B cell (primary cell): ENCODE measurements around the gene PCDHGA5. TPM values are rescaled to one million over a fixed set of nuclear protein-coding genes. Genes with fewer than 3 reads are reported as not detected.
A peak's percentile ranks its signal among the peaks of the same experiment; 100 is the strongest.

ENCODE experiments used
- ATAC-seq: fragments of 200-7000 bp; cut with Tn5 transposase; one replicate; pipeline ENCODE4 v1.10.0; 2021; ENCODE audit warnings: low read depth, mild to moderate bottlenecking, moderate number of reproducible peaks, moderate library complexity
- CTCF ChIA-PET: fragments of 350-600 bp; sonication (Branson Sonifier 250); formaldehyde crosslinking; loops from one replicate; lab custom pipeline; 2021; ENCODE audit warnings: antibody characterized with exemption, inconsistent platforms; lab: Charles Lee
- POLR2A ChIA-PET: fragments of 350-600 bp; sonication (Branson Sonifier 250); formaldehyde crosslinking; loops from one replicate; lab custom pipeline; 2021; ENCODE audit warnings: antibody characterized with exemption; lab: Charles Lee
- DNase-seq: peaks from one replicate; pipeline ENCODE4 v3.0.0; 2013
- H2AFZ ChIP-seq: 2 replicates; pipeline ENCODE4 v1.6.1; 2012; ENCODE audit warnings: mild to moderate bottlenecking, low read depth, low read length; ENCODE audit not compliant: insufficient read depth, poor library complexity, severe bottlenecking
- H3K27ac ChIP-seq, 2 donors: 1 replicate in 1 of 2; 2 replicates in 1 of 2; pipeline ENCODE4 v1.5.1; 2012 to 2013; ENCODE audit warnings: low read length in 2 of 2, mild to moderate bottlenecking in 2 of 2, moderate library complexity in 1 of 2
- H3K27me3 ChIP-seq, 4 experiments: fragments of 200-600 bp in 1 of 4; sonication (generic) in 1 of 4; replicated peaks in 1 of 4; 1 replicate in 2 of 4; 2 replicates in 2 of 4; pipeline versions ENCODE4 v1.6.1 to v1.7.0; 2013 to 2016; ENCODE audit warnings: low read length in 3 of 4, mild to moderate bottlenecking in 2 of 4, mixed read lengths in 1 of 4, moderate library complexity in 1 of 4; ENCODE audit not compliant: insufficient read depth in 4 of 4, control insufficient read depth in 3 of 4; ENCODE audit errors: control extremely low read depth in 1 of 4
- H3K36me3 ChIP-seq, 2 experiments: replicated peaks in 1 of 2; 1 replicate in 1 of 2; 2 replicates in 1 of 2; pipeline versions ENCODE4 v1.6.1 to v1.7.1; 2013; ENCODE audit warnings: low read length in 1 of 2; ENCODE audit not compliant: insufficient read depth in 2 of 2, control insufficient read depth in 1 of 2; ENCODE audit errors: control extremely low read depth in 1 of 2, extremely low read depth in 1 of 2
- H3K4me1 ChIP-seq, 2 donors: fragments of 200-600 bp in 1 of 2; sonication (generic) in 1 of 2; 1 replicate in 1 of 2; 2 replicates in 1 of 2; pipeline versions ENCODE4 v1.5.1 to v1.6.1; 2013 to 2017; ENCODE audit warnings: low read length in 2 of 2; ENCODE audit not compliant: control insufficient read depth in 2 of 2, insufficient read depth in 2 of 2
- H3K4me2 ChIP-seq: replicated peaks from 2 replicates; pipeline ENCODE3; 2012; ENCODE audit warnings: mild to moderate bottlenecking, low read depth, low read length; ENCODE audit not compliant: poor library complexity, severe bottlenecking
- H3K4me3 ChIP-seq, 5 experiments: fragments of 200-600 bp in 1 of 5; sonication (generic) in 1 of 5; 1 replicate in 3 of 5; 2 replicates in 2 of 5; pipeline versions ENCODE4 v1.5.1 to v1.7.0; 2011 to 2016; ENCODE audit warnings: low read length in 4 of 5, mild to moderate bottlenecking in 4 of 5, low read depth in 2 of 5, control low read depth in 1 of 5, moderate library complexity in 1 of 5; ENCODE audit not compliant: insufficient read depth in 1 of 5; ENCODE audit errors: control extremely low read depth in 1 of 5, extremely low read depth in 1 of 5
- H3K79me2 ChIP-seq: fragments of 200-600 bp; sonication (generic); one replicate; pipeline ENCODE4 v1.6.0; 2016; ENCODE audit warnings: low read length; ENCODE audit not compliant: control insufficient read depth, insufficient read depth
- H3K9ac ChIP-seq: fragments of 200-600 bp; sonication (generic); 2 replicates; pipeline ENCODE4 v1.6.1; 2017; ENCODE audit warnings: mild to moderate bottlenecking, low read length, moderate library complexity
- H3K9me3 ChIP-seq, 3 donors: one replicate each; pipeline versions ENCODE4 v1.6.1 to v1.7.1; 2013; ENCODE audit warnings: low read length in 2 of 3; ENCODE audit not compliant: control insufficient read depth in 2 of 3, insufficient read depth in 1 of 3; ENCODE audit errors: control extremely low read depth in 1 of 3
- H4K20me1 ChIP-seq: 2 replicates; pipeline ENCODE4 v1.6.0; 2012; ENCODE audit warnings: mild to moderate bottlenecking, low read length; ENCODE audit not compliant: insufficient read depth, control insufficient read depth, poor library complexity, severe bottlenecking
- H3K27ac Mint-ChIP-seq: one replicate; pipeline ENCODE4 v1.8.0; 2021; ENCODE audit warnings: mixed read lengths
- H3K27me3 Mint-ChIP-seq: one replicate; pipeline ENCODE4 v1.8.0; 2021; ENCODE audit warnings: mixed read lengths
- H3K4me1 Mint-ChIP-seq: one replicate; pipeline ENCODE4 v1.8.0; 2021; ENCODE audit warnings: mixed read lengths
- H3K4me3 Mint-ChIP-seq: one replicate; pipeline ENCODE4 v1.8.0; 2021; ENCODE audit warnings: mixed read lengths
- H3K9me3 Mint-ChIP-seq: one replicate; pipeline ENCODE4 v1.8.0; 2022; ENCODE audit warnings: mixed read lengths; ENCODE audit not compliant: insufficient read depth
- EZH2 ChIP-seq: IDR thresholded peaks from 2 replicates; pipeline ENCODE4 v1.6.1; 2012; ENCODE audit warnings: borderline replicate concordance, low read depth, mild to moderate bottlenecking, moderate library complexity, low read length; ENCODE audit not compliant: insufficient read depth, poor library complexity, severe bottlenecking
- WGBS: methylation state at CpG from one replicate; pipeline ENCODE4 v1.1.5; 2013; ENCODE audit warnings: missing lambda C conversion rate; ENCODE audit not compliant: insufficient coverage; 5-methylcytosine and 5-hydroxymethylcytosine counted together
- intact Hi-C: fragments of 100-400 bp; cut with micrococcal nuclease; formaldehyde crosslinking; loops from one replicate; pipeline ENCODE4 v1.10.0; 2022
- polyA plus RNA-seq: library from polyadenylated mRNA; depleted of rRNA; stranded (reverse); fragments of >200 nt; gene quantifications from 2 replicates; pipeline ENCODE4 v1.2.3, GENCODE V29; 2012
- total RNA-seq, 2 donors: library from RNA; stranded (reverse); fragments of 120-200 nt in 1 of 2; gene quantifications; 1 replicate in 1 of 2; 2 replicates in 1 of 2; pipeline versions ENCODE4 v1.2.3 to v1.2.4, GENCODE V29; 2013 to 2022
- TF ChIP-seq, protein P1 (sequence below): fragments of 200-600 bp; IDR thresholded peaks from one replicate; pipeline ENCODE4 v1.8.0; 2022; ENCODE audit warnings: antibody characterized with exemption, mild to moderate bottlenecking

Gene PCDHGA5
- total and polyA plus RNA-seq, 2 donors (not counting 1 experiment from before 2014, with no cell fraction given) = 0.21 to 1.7 TPM

DNA sequence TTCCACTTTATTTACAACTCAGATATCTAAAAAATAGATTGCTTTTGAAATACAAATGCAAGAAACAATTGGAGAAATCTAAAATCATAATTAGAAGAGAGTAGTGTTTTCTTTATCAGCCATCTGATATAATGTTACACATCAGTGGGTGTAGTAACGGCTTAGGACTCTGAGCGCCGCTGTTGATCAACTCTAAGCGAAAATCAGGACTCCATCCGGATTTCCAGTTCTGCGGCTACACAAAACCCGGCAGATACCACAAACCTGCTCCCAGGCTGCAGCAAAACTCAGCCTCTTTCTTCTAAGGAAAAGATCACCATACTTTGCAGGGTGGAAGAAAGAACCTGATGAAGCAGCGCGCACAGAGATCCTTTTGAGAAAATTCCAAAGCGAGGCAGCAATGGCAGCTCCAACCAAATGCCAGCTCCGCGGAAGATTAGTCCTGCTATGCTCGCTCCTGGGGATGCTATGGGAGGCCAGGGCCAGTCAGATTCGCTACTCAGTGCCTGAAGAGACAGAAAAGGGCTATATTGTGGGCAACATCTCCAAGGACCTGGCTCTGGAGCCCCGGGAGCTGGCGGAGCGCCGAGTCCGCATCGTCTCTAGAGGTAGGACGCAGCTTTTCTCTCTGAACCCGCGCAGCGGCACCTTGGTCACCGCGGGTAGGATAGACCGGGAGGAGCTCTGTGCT is 38.7 kb downstream of the PCDHGA5 start, which contains the start of gene PCDHGA9:
PCDHGA9 (plus strand) TSS at position 226 of the 691 bp plus-strand sequence; CDS start at position 401, 175 bp downstream.
- Histone ChIP-seq H3K4me3 (peak within 1 kb of the TSS in 3 of 5 experiments; percentile 21 to 39 (median 21)), H3K79me2 (no peaks in the 10 kb centered on the region), H3K27me3 (peaks cover 0 to 55% (median 35%) of the 10 kb centered on the region in 4 experiments), H3K4me2 (peak within 1 kb of the TSS; percentile 52), H2AFZ (peak within 1 kb of the TSS; percentile 44), H3K9me3 (peaks cover 0 to 50% (median 18%) of the 10 kb centered on the region in 3 donors), H3K9ac (peak within 1 kb of the TSS; percentile 29), H3K27ac (no peak within 1 kb of the TSS), H3K4me1 (no peaks in the 10 kb centered on the region), H3K36me3 (no peaks in the 10 kb centered on the region), H4K20me1 (no peaks in the 10 kb centered on the region)
- Mint-ChIP-seq H3K4me3 (peak within 1 kb of the TSS; percentile 73), H3K4me1 (peaks cover 2% of the 10 kb centered on the region), H3K9me3 (peaks cover 9% of the 10 kb centered on the region), H3K27me3 (peaks cover 55% of the 10 kb centered on the region), H3K27ac (no peak within 1 kb of the TSS)
- DNase-seq (peak; percentile 25), ATAC-seq (no peak)
- ChIA-PET POLR2A (no interaction called here), CTCF (interaction anchor here (0.8 to 1.8 kb wide), 7 partner anchors 10 to 164 kb away, joined by 3 to 7 read pairs (median 4); partner anchors contain the start of genes PCDHGA10, PCDHGA12 and PCDHGB7)
- 29% methylated on average over 26 of the region's 27 CpGs for WGBS
- intact Hi-C loops = loop anchor here (5.0 kb wide), 1 partner anchor 35 kb away; no protein-coding TSS in a partner anchor
- TF ChIP-seq, protein P1, sequence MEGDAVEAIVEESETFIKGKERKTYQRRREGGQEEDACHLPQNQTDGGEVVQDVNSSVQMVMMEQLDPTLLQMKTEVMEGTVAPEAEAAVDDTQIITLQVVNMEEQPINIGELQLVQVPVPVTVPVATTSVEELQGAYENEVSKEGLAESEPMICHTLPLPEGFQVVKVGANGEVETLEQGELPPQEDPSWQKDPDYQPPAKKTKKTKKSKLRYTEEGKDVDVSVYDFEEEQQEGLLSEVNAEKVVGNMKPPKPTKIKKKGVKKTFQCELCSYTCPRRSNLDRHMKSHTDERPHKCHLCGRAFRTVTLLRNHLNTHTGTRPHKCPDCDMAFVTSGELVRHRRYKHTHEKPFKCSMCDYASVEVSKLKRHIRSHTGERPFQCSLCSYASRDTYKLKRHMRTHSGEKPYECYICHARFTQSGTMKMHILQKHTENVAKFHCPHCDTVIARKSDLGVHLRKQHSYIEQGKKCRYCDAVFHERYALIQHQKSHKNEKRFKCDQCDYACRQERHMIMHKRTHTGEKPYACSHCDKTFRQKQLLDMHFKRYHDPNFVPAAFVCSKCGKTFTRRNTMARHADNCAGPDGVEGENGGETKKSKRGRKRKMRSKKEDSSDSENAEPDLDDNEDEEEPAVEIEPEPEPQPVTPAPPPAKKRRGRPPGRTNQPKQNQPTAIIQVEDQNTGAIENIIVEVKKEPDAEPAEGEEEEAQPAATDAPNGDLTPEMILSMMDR = peak; percentile 42
- no peak for TF ChIP-seq EZH2

DNA sequence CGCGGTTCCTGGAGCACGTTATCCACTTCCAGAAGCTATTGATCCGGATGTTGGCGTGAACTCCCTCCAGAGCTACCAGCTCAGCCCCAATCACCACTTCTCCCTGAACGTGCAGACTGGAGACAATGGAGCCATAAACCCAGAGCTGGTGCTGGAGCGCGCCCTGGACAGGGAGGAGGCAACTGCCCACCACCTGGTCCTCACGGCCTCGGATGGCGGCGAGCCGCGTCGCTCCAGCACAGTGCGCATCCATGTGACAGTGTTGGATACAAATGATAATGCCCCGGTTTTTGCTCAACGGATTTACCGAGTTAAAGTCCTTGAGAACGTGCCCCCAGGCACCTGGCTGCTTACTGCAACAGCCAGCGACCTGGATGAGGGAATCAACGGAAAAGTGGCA is 39.4 kb downstream of the PCDHGA5 start:
- H3K4me1 ChIP-seq = no peaks in the 10 kb centered on the region
- ATAC-seq = no peak
- no peak for DNase-seq
- H3K27me3 ChIP-seq = peaks cover 0 to 61% (median 38%) of the 10 kb centered on the region in 4 experiments
- peaks cover 4% of the 10 kb centered on the region for H3K4me1 Mint-ChIP-seq
- H4K20me1 ChIP-seq = no peaks in the 10 kb centered on the region
- no peak for TF ChIP-seq EZH2
- TF ChIP-seq, protein P1 = no peak
- WGBS = 44% methylated on average over 19 of the region's 22 CpGs
- POLR2A ChIA-PET = no interaction called here
- intact Hi-C loops = loop anchor here (5.0 kb wide), 1 partner anchor 36 kb away; no protein-coding TSS in a partner anchor
- no peak overlapping the region for H3K27ac Mint-ChIP-seq
- no peaks in the 10 kb centered on the region for H3K36me3 ChIP-seq
- H3K4me3 ChIP-seq = no peak overlapping the region
- H3K79me2 ChIP-seq = no peaks in the 10 kb centered on the region
- H3K27me3 Mint-ChIP-seq = peaks cover 58% of the 10 kb centered on the region
- no peak overlapping the region for H2AFZ ChIP-seq
- peaks cover 0 to 54% (median 21%) of the 10 kb centered on the region in 3 donors for H3K9me3 ChIP-seq
- H3K9me3 Mint-ChIP-seq = peaks cover 9% of the 10 kb centered on the region
- no peak overlapping the region for H3K27ac ChIP-seq
- no peak overlapping the region for H3K4me3 Mint-ChIP-seq
- H3K4me2 ChIP-seq = no peak overlapping the region
- CTCF ChIA-PET = interaction anchor here (1.1 to 1.8 kb wide), 6 partner anchors 10 to 164 kb away, joined by 3 to 7 read pairs (median 4); partner anchors contain the start of genes PCDHGA10 and PCDHGB7
- no peak overlapping the region for H3K9ac ChIP-seq
